Ectodermal cell (in vitro differentiated cells): ENCODE results near the gene OXSM.

ENCODE experiments used
- H3K27ac ChIP-seq: 2 replicates; pipeline ENCODE4 v1.7.0; 2013; ENCODE audit warnings: mild to moderate bottlenecking, low read depth, low read length; ENCODE audit not compliant: insufficient read depth, poor library complexity, severe bottlenecking
- H3K27me3 ChIP-seq: 2 replicates; pipeline ENCODE4 v1.7.0; 2013; ENCODE audit warnings: mild to moderate bottlenecking, low read length; ENCODE audit not compliant: insufficient read depth, control insufficient read depth, poor library complexity, severe bottlenecking
- H3K36me3 ChIP-seq: one replicate; pipeline ENCODE4 v1.7.0; 2013; ENCODE audit warnings: low read length; ENCODE audit not compliant: control insufficient read depth, insufficient read depth
- H3K4me1 ChIP-seq: one replicate; pipeline ENCODE4 v1.7.0; 2013; ENCODE audit warnings: low read length; ENCODE audit not compliant: control insufficient read depth, insufficient read depth
- H3K4me3 ChIP-seq: 2 replicates; pipeline ENCODE4 v1.7.0; 2013; ENCODE audit warnings: low read depth, low read length, control low read depth; ENCODE audit not compliant: insufficient read depth
- H3K9me3 ChIP-seq: 2 replicates; pipeline ENCODE4 v1.7.0; 2013; ENCODE audit warnings: mild to moderate bottlenecking, low read length, moderate library complexity; ENCODE audit not compliant: control insufficient read depth
- WGBS, 2 experiments: methylation state at CpG; one replicate each; pipeline ENCODE4 v1.1.7; 2013; ENCODE audit warnings: missing lambda C conversion rate in 2 of 2; 5-methylcytosine and 5-hydroxymethylcytosine counted together

Gene OXSM

DNA sequence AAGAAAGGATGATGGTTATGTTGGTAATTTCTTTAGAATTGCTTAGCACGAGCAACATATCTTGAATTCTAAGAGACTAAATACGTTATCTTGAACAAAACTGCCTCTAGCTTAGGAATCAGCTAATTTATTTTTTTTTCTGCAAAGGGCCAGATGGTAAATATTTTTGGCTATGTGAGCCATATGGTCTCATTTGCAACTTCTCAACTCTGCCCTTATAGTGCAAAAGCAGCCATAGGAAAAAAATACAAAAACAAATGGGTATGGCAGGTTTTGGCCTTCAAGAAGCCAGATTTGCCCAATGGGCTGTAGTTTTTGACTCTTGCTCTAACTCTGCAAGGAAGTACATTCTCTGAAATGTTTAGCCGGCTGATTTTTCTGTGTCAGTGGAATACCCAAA, 11.9 kb downstream of the OXSM start:
- Histone ChIP-seq H3K36me3 (no peaks in the 10 kb centered on the region), H3K27me3 (no peaks in the 10 kb centered on the region), H3K4me3 (no peak overlapping the region), H3K9me3 (no peaks in the 10 kb centered on the region), H3K27ac (no peak overlapping the region), H3K4me1 (no peaks in the 10 kb centered on the region)
- WGBS, 2 experiments: 92 to 100% methylated on average over 3 of the region's 3 CpGs

- H3K36me3 ChIP-seq: no peaks in the 10 kb centered on the region
- H3K27me3 ChIP-seq: no peaks in the 10 kb centered on the region
- no peak overlapping the region for H3K27ac ChIP-seq
- 95 to 96% methylated on average over 2 of the region's 2 CpGs for WGBS, 2 experiments
- no peaks in the 10 kb centered on the region for H3K9me3 ChIP-seq
- no peaks in the 10 kb centered on the region for H3K4me1 ChIP-seq
- H3K4me3 ChIP-seq: no peak overlapping the region
Observed at GRCh38 chr3:25803833-25804232, 13.9 kb downstream of the OXSM start.

DNA sequence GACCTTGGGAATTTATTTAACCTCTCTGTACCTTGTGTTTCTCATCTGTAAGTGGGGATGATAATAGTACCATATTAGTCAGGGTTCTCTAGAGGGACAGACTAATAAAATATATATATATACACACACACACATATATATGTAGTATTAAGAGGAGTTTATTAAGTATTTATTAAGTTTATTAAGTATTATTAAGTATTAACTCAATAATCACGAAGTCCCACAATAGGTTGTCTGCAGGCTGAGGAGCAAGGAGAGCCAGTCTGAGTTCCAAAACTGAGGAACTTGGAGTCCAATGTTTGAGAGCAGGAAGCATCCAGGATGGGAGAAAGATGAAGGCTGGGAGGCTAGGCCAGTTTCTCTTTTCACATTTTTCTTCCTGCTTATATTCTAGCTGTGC, 14.8 kb downstream of the OXSM start:
- Histone ChIP-seq H3K36me3 (no peaks in the 10 kb centered on the region), H3K4me3 (no peak overlapping the region), H3K4me1 (no peaks in the 10 kb centered on the region), H3K9me3 (no peaks in the 10 kb centered on the region), H3K27ac (no peak overlapping the region), H3K27me3 (no peaks in the 10 kb centered on the region)
- WGBS, 2 experiments: 94 to 100% methylated on average over 1 of the region's 1 CpG

DNA sequence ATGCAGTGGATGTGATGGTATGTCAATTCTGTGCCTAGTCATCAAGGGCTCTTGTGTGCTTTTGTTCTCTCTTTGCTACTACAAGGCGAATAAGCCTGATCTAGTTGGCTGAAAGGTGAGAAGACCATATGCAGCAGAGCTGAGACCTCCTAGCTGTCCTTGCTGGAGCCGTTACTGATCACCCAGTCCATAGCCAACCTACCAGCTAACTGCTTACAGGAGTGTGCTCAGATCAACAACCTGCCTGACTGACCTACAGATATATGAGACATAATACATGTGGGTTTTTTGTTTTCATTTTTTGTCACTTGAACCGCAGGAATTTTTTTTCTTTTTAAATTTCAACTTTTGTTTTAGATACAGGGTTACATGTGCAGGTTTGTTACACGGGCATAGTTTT, 22.8 kb downstream of the OXSM start:
- Histone ChIP-seq H3K4me1 (no peaks in the 10 kb centered on the region), H3K9me3 (no peaks in the 10 kb centered on the region), H3K27me3 (no peaks in the 10 kb centered on the region), H3K27ac (no peak overlapping the region), H3K4me3 (no peak overlapping the region), H3K36me3 (no peaks in the 10 kb centered on the region)
- 88 to 91% methylated on average over 4 of the region's 4 CpGs for WGBS, 2 experiments

DNA sequence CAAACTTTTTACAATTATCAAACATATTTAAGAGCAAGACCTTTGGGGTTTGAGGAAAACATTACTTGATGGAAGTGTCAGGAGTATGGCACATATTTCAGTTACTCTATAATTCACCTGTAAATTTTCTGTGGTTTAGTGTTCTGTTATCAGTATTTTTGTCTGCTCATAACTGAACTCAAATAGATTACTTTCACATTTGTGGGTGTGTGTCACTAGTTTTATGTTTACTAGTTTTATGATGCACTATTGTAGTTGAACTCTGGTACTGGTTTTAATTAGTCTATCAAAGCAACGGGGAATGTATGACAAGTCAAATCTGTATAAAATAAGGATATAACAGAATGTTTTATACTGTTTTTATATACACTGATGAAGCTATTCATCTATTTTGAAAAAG, 27.2 kb downstream of the OXSM start:
- WGBS, 2 experiments: 100% methylated on average over 1 of the region's 1 CpG; no CpG with 5 or more reads in 1 of the 2 experiments

DNA sequence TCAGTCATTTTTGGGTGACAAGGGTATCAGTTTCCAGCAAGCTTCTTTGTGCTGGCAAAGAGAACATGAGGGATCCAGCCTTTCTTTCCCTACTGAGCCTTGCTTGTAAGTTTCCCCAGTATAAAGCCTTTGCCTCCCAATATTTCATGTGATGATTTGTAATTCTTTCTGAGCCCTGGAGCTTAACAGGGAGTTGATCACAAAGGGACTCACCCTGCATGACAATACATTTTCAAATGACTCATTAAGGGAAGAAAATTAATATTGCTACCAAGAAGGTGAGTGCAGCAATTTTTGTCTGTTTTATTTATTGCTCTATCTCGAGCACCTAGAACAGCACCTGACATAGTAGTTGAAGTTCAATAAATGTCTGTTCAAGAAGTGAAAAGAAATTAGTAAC, 27.7 kb downstream of the OXSM start:
- WGBS, 2 experiments: 100% methylated on average over 1 of the region's 1 CpG
- no peak overlapping the region for H3K27ac ChIP-seq
- H3K9me3 ChIP-seq: no peaks in the 10 kb centered on the region
- H3K4me3 ChIP-seq: no peak overlapping the region
- H3K36me3 ChIP-seq: no peaks in the 10 kb centered on the region
- H3K27me3 ChIP-seq: no peaks in the 10 kb centered on the region
- H3K4me1 ChIP-seq: no peaks in the 10 kb centered on the region

More for the DNA sequence above, 27.2 kb downstream of the OXSM start:
- Histone ChIP-seq H3K27ac (no peak overlapping the region), H3K4me3 (no peak overlapping the region), H3K9me3 (no peaks in the 10 kb centered on the region), H3K4me1 (no peaks in the 10 kb centered on the region), H3K36me3 (no peaks in the 10 kb centered on the region), H3K27me3 (no peaks in the 10 kb centered on the region)

- Histone ChIP-seq H3K4me3 (no peak overlapping the region), H3K27me3 (no peaks in the 10 kb centered on the region), H3K27ac (no peak overlapping the region), H3K4me1 (no peaks in the 10 kb centered on the region), H3K9me3 (no peaks in the 10 kb centered on the region), H3K36me3 (no peaks in the 10 kb centered on the region)
- WGBS, 2 experiments: 92 to 97% methylated on average over 4 of the region's 4 CpGs
Observed at GRCh38 chr3:25818335-25818734, 28.4 kb downstream of the OXSM start.

DNA sequence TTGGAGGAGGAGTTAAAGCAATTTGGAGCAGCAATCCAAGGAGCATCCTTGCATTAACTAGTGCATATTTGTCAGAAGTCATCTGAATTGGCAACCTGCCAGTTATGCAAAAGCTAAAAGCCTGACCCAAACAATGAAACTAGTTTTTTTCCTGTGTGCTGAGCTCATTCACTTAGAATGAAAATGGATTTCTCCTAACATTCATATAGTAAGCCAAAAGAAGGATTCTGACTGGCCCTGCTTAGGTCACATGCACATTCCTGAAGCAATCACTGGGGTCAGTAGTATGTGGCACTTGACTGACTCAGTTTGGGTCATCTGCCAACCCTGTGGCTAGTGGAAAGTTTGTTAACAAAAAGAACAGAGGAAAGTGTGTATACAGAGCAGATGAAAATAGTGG, 30.5 kb downstream of the OXSM start:
- Histone ChIP-seq H3K9me3 (no peaks in the 10 kb centered on the region), H3K27ac (no peak overlapping the region), H3K36me3 (no peaks in the 10 kb centered on the region), H3K4me3 (no peak overlapping the region), H3K27me3 (no peaks in the 10 kb centered on the region), H3K4me1 (no peaks in the 10 kb centered on the region)

DNA sequence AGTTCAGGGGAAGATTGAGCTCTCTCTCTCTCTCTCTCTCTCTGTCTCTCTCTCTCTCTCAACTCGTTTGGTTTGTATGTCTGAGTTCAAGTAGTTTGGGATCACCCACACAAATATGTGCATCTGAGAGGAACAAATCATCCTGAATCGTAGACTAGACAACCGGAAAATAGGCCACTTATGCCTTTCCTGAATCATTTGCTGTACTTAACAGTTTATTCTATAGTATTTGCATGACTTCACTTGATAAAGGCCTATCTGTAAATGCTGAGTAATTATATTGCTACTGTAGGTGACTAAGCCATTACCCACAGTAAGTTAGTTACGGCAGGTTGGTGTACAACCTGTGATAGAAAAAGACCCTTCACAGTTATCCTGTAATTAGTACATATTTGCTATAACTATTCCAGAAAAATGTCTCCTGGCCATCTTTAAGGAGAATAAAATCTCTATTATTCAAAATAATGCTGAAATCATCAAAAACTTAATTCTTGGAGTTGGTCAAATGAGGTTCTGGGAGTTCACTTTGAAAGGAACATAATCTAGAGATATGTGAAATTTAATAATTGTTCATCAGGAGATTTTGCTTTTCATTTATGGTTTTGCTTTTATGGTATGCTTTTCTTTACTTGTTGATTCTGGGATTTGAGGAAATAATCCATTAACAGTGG, 31.1 kb downstream of the OXSM start:
- Histone ChIP-seq H3K4me3 (no peak overlapping the region), H3K9me3 (no peaks in the 10 kb centered on the region), H3K36me3 (no peaks in the 10 kb centered on the region), H3K27ac (no peak overlapping the region), H3K27me3 (no peaks in the 10 kb centered on the region), H3K4me1 (no peaks in the 10 kb centered on the region)
- WGBS, 2 experiments: 78 to 90% methylated on average over 3 to 4 of the region's 4 CpGs

DNA sequence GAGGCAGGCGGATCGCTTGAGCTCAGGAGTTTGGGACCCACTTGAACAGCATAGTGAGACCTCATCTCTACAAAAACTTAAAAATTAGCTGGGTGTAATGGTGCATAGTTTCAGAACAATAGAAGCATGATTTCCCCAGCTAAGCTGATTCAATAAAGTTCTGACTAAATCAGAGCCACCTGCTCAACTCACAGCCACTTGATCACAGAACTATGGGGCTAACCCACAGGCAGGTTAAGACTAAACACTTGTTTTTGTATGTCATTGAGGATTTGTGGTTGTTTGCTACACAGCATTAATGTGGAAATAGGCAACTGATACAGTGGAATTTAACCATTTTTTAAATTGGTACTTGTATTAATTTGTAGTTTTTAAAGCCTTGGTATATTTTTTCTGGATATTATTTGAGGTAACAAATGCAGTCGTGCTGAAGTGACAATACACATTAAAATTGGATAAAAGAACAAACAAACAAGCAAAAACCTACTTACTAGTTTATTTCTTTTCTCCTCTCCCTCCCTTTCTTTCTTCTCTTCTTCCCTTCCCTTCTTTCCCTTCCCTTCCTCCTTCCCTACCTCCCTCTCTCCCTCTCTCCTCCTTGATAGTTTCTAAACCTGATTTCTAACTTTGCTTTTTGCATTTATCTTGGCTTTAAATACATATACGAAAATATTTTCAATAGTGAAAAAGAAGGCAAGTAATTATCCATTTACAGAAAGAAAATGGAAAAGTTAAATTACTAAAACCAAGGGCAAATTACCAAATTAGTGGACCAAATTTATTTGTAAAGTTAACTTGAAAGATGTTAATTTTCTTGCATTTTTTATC, 32.1 kb downstream of the OXSM start:
- Histone ChIP-seq H3K27ac (no peak overlapping the region), H3K9me3 (no peaks in the 10 kb centered on the region), H3K36me3 (no peaks in the 10 kb centered on the region), H3K4me1 (no peaks in the 10 kb centered on the region), H3K4me3 (no peak overlapping the region), H3K27me3 (no peaks in the 10 kb centered on the region)
- 63 to 67% methylated on average over 3 of the region's 4 CpGs for WGBS, 2 experiments
